ENCODE measurements around the gene LAMC2.
A peak's percentile ranks its signal among the peaks of the same experiment; 100 is the strongest.

The LAMC2 gene

DNA sequence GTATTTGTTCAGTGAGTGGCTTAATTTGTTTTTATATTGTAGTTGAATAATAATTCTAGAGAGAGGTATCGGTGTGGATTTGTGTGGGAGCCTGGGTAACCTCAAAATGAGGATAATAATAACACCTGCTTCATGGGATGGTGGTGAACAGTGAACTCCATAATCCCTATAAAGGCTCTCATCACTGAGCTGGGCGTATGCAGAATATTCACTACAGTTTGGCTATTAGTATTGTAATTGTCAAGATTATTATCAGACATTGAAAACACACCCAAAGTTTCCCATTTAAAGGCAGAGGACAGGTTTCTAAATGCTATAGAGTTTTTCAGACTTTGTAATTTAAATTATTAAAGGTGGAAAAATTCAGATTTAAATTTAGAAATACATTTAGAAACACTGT lies 7.0 kb upstream of the LAMC2 start:
- H3K4me3 ChIP-seq (ENCODE audit: low read depth, low read length), result no peak overlapping the region
- DNase-seq (ENCODE audit: low read depth), result no peak
- no peak for TF ChIP-seq CTCF (conservative IDR thresholded peaks at IDR 0.05; ENCODE audit: low read depth, low read length)

DNA sequence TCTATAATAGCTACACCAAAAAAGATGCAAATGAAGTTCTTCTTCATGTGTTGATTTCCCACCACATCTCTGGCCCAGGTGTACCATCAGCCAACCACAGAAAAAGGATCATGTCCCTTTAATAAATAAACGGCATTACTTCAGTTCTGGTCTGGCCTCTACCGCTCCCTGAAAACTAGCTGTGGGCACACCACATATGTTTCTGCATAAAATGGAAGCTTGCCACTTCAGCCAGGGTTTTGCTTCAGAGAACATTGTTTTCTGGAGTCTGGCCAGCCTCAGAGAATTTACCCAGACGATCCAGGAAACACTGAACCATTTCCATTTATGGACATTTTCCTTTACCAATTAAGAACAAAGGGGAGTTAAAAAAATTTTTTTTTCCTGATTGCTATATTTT lies 5.8 kb upstream of the LAMC2 start:
- DNase-seq (ENCODE audit: low read depth), result peak; percentile 91
- TF ChIP-seq CTCF (conservative IDR thresholded peaks at IDR 0.05; ENCODE audit: low read depth, low read length), result no peak
- no peak overlapping the region for H3K4me3 ChIP-seq (ENCODE audit: low read depth, low read length)

GRCh38 chr1:183180634-183181056 lies 5.4 kb upstream of the LAMC2 start:
- no peak for TF ChIP-seq CTCF (conservative IDR thresholded peaks at IDR 0.05; ENCODE audit: low read depth, low read length)
- H3K4me3 ChIP-seq (ENCODE audit: low read depth, low read length), result no peak overlapping the region
- peak; percentile 79 for DNase-seq (ENCODE audit: low read depth)

- no peak overlapping the region for H3K4me3 ChIP-seq (ENCODE audit: low read depth, low read length)
- no peak for TF ChIP-seq CTCF (conservative IDR thresholded peaks at IDR 0.05; ENCODE audit: low read depth, low read length)
- no peak for DNase-seq (ENCODE audit: low read depth)
These were observed 777 bp downstream of the LAMC2 start for GRCh38 chr1:183186841-183187240.

DNA sequence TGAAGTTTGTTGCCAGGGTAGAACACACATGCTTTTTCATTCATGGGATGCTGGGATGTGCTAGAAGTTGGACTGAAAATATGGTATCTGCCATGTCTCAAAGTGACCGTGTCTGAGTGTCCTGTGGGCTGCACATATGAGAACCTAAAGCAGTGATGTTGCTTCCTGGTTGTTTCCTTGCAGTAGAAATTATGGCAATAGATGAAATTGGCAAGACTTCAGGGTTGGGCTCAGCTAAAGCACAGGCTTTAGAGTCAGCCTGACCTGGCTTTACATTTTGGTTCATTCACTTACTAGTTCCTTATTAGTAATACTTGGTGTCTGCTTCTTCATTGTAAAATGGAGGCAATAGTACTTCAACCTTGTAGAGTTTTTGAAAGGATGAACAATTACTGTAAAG lies 2.2 kb downstream of the LAMC2 start:
- no peak overlapping the region for H3K4me3 ChIP-seq (ENCODE audit: low read depth, low read length)
- TF ChIP-seq CTCF (conservative IDR thresholded peaks at IDR 0.05; ENCODE audit: low read depth, low read length), result no peak
- DNase-seq (ENCODE audit: low read depth), result no peak

- DNase-seq (ENCODE audit: low read depth), result peak; percentile 80
- TF ChIP-seq CTCF (conservative IDR thresholded peaks at IDR 0.05; ENCODE audit: low read depth, low read length), result no peak
- H3K4me3 ChIP-seq (ENCODE audit: low read depth, low read length), result no peak overlapping the region
These were observed 5.8 kb downstream of the LAMC2 start for GRCh38 chr1:183191833-183192232.

DNA sequence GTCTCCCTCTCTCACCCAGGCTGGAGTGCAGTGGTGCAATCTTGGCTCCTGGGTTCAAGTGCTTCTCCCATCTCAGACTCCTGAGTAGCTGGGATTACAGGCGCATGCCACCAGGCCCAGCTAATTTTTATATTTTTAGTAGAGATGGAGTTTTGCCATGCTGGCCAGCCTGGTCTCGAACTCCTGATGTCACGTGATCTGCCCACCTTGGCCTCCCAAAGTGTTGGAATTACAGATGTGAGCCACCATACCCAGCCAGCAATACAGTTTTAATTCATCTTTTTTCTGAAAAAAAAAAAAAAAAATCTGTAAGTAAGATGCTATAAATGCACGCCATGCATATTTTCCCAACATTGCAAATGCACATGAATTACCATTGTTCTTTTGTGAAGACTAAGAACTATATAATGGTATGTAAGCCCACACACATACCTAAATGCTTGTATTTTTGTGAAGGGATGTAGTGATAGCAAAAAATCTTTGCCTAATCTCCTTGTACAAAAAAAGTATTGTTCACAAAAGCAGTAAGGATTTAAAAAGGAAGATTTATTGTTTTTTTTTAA lies 8.0 kb downstream of the LAMC2 start:
- DNase-seq (ENCODE audit: low read depth), result no peak
- no peak overlapping the region for H3K4me3 ChIP-seq (ENCODE audit: low read depth, low read length)
- no peak for TF ChIP-seq CTCF (conservative IDR thresholded peaks at IDR 0.05; ENCODE audit: low read depth, low read length)

Data from choroid plexus epithelial cell (primary cell).